ENCODE data around the gene CIB1. TPM values are rescaled to one million over a fixed set of nuclear protein-coding genes. Genes with fewer than 3 reads are reported as not detected.

The CIB1 gene
- total RNA-seq, 1 experiment from 2014 or later, result 23.0 TPM

GRCh38 chr15:90230610-90231009 lies 3.1 kb downstream of the CIB1 start:
- no peak overlapping the region for H2BK12ac ChIP-seq (ENCODE audit: insufficient read length, low read depth, low read length)
- no peak overlapping the region for H2AK5ac ChIP-seq (ENCODE audit: insufficient read length, low read length)
- H3K79me2 ChIP-seq (ENCODE audit: insufficient read depth, low read length), result no peaks in the 10 kb centered on the region
- no peaks in the 10 kb centered on the region for H3K9me3 ChIP-seq (ENCODE audit: control insufficient read depth, low read depth, low read length)
- peaks cover 15 to 16% of the 10 kb centered on the region in 2 experiments for H3K4me1 Mint-ChIP-seq
- H3K4me3 Mint-ChIP-seq, result no peak overlapping the region
- no peaks in the 10 kb centered on the region for H3K27me3 ChIP-seq (ENCODE audit: insufficient read depth, low read length)
- H3K27ac ChIP-seq (ENCODE audit: insufficient read length, low read depth, low read length), result no peak overlapping the region
- peaks cover 12% of the 10 kb centered on the region for H3K23me2 ChIP-seq (ENCODE audit: insufficient read length, low read depth, low read length, poor library complexity, severe bottlenecking)
- no peak overlapping the region for H3K18ac ChIP-seq (ENCODE audit: insufficient read length, low read depth, low read length)
- H3K14ac ChIP-seq (ENCODE audit: insufficient read depth, low read length), result no peak overlapping the region
- H3K9me3 Mint-ChIP-seq, result no peaks in the 10 kb centered on the region
- H3K36me3 Mint-ChIP-seq (ENCODE audit: insufficient read depth in 1 of 3, low read depth in 3 of 3), result peaks cover 17 to 46% (median 35%) of the 10 kb centered on the region in 3 experiments
- H4K91ac ChIP-seq (ENCODE audit: insufficient read length, low read depth, low read length), result no peak overlapping the region
- H3K27ac Mint-ChIP-seq, result no peak overlapping the region
- H3K9ac ChIP-seq (ENCODE audit: extremely low read depth, insufficient read length, low read length), result no peak overlapping the region
- H2BK15ac ChIP-seq (ENCODE audit: low read depth, low read length), result no peak overlapping the region
- H2BK5ac ChIP-seq (ENCODE audit: insufficient read length, low read length), result no peak overlapping the region
- no peak for DNase-seq
- TF ChIP-seq CTCF (conservative IDR thresholded peaks at IDR 0.05), result no peak
- no peak overlapping the region for H3K4me2 ChIP-seq (ENCODE audit: insufficient read depth, insufficient read length, low read length)
- no CpG with 5 or more reads among the region's 8 CpGs for WGBS (ENCODE audit: extremely low coverage, insufficient read length, low lambda C conversion rate)
- H3T11ph ChIP-seq (ENCODE audit: low read length), result no peak overlapping the region
- no peaks in the 10 kb centered on the region for H4K20me1 ChIP-seq (ENCODE audit: control insufficient read depth, insufficient read depth, insufficient read length)
- no peaks in the 10 kb centered on the region; the same call in 1 of the 2 replicates for H3K4me1 ChIP-seq (ENCODE audit: insufficient read depth, low read length)
- peaks cover 1% of the 10 kb centered on the region; the same call in 1 of the 2 replicates for H3K27me3 Mint-ChIP-seq (ENCODE audit: low read depth)
- no peak overlapping the region for H3K56ac ChIP-seq (ENCODE audit: insufficient read length, low read depth, low read length)
- H4K8ac ChIP-seq (replicated peaks; ENCODE audit: insufficient read length, low read depth, low read length), result no peak overlapping the region
- H2BK20ac ChIP-seq (ENCODE audit: low read depth, low read length, poor library complexity, severe bottlenecking), result no peak overlapping the region
- no peak overlapping the region for H3K23ac ChIP-seq (ENCODE audit: insufficient read length, low read depth, low read length)
- no peaks in the 10 kb centered on the region for H3K79me1 ChIP-seq (ENCODE audit: insufficient read depth, low read depth, low read length, poor library complexity, severe bottlenecking)
- no peak overlapping the region for H2BK120ac ChIP-seq (ENCODE audit: low read depth, low read length, poor library complexity, severe bottlenecking)
- no peak overlapping the region for H3K4ac ChIP-seq (ENCODE audit: low read depth, low read length)
- H4K5ac ChIP-seq (ENCODE audit: insufficient read length, low read depth, low read length), result no peak overlapping the region
- no peak overlapping the region for H2AFZ ChIP-seq (ENCODE audit: low read length)

Measured in H9 (cell line).